K562 (cell line): ENCODE results near the gene HRH3. TPM values are rescaled to one million over a fixed set of nuclear protein-coding genes. Genes with fewer than 3 reads are reported as not detected.

Experiments used
- ATAC-seq: fragments of 200-7000 bp; cut with Tn5 transposase; 3 replicates; pipeline ENCODE4 v1.9.1; 2020; ENCODE audit warnings: moderate library complexity
- BruUV-seq: library from RNA; stranded (reverse); fragments of 400-500 nt; replicated peaks from 2 replicates; lab custom pipeline; 2021; lab: Mats Ljungman, UMichigan
- CTCF ChIA-PET: fragments of 300-600 bp; formaldehyde crosslinking; extraction: SDS; loops from one replicate; lab custom pipeline; 2021; ENCODE audit warnings: low intra/inter-chr PET ratio; lab: Yijun Ruan, JAX
- POLR2A ChIA-PET: fragments of 300-600, 350-650 bp; sonication (Branson Sonifier 250); formaldehyde crosslinking; extraction: SDS; loops from one replicate; lab custom pipeline; 2021; ENCODE audit warnings: antibody characterized with exemption, inconsistent platforms; lab: Yijun Ruan, JAX
- DNase-seq, 4 experiments: peaks; one replicate each; pipeline versions ENCODE4 v3.0.0 to v3.0.0-alpha.2; 2011 to 2018; ENCODE audit warnings: low spot score in 3 of 4, mixed read lengths in 3 of 4; ENCODE audit errors: extremely low read depth in 1 of 4
- FAIRE-seq: peaks from 2 replicates; lab custom pipeline; 2011; peaks lifted over from hg19 to GRCh38; lab: Jason Lieb, UNC
- H2AFZ ChIP-seq: 2 replicates; pipeline ENCODE4 v1.6.0; 2011; ENCODE audit warnings: low read depth, low read length, control low read depth, inconsistent platforms
- H3K27ac ChIP-seq: fragments of 200-600 bp; 3 replicates; pipeline ENCODE4 v1.8.0; 2011; ENCODE audit warnings: low read depth, mild to moderate bottlenecking, control low read depth, inconsistent platforms, low read length, moderate library complexity, mixed read lengths; ENCODE audit errors: extremely low read depth
- H3K27me3 ChIP-seq, 2 experiments: fragments of 300-600 bp in 1 of 2; 2 replicates in 1 of 2; 3 replicates in 1 of 2; pipeline versions ENCODE4 v1.6.0 to v1.8.0; 2011; ENCODE audit warnings: inconsistent platforms in 2 of 2, low read length in 2 of 2, mild to moderate bottlenecking in 1 of 2, mixed read lengths in 1 of 2, moderate library complexity in 1 of 2; ENCODE audit not compliant: control insufficient read depth in 2 of 2, insufficient read depth in 2 of 2
- H3K36me3 ChIP-seq: fragments of 300-600 bp; 3 replicates; pipeline ENCODE4 v1.8.0; 2011; ENCODE audit warnings: mild to moderate bottlenecking, low read length, inconsistent platforms; ENCODE audit not compliant: control insufficient read depth, insufficient read depth
- H3K4me1 ChIP-seq, 2 experiments: fragments of 200-600 bp in 1 of 2; replicated peaks in 1 of 2; 2 replicates in 1 of 2; 3 replicates in 1 of 2; pipeline versions ENCODE4 v1.5.1 to v1.8.0; 2011; ENCODE audit warnings: inconsistent platforms in 2 of 2, low read length in 2 of 2, mild to moderate bottlenecking in 1 of 2, mixed read lengths in 1 of 2, moderate library complexity in 1 of 2; ENCODE audit not compliant: control insufficient read depth in 2 of 2, insufficient read depth in 2 of 2
- H3K4me2 ChIP-seq: 2 replicates; pipeline ENCODE4 v1.6.1; 2011; ENCODE audit warnings: low read length, control low read depth, inconsistent platforms, mixed read lengths; ENCODE audit not compliant: insufficient read depth
- H3K4me3 ChIP-seq: fragments of 200-600 bp; sonication (generic), shearing (Covaris generic); 2 replicates; pipeline ENCODE4 v1.5.1; 2016; ENCODE audit warnings: control low read depth, inconsistent platforms
- H3K79me2 ChIP-seq: fragments of 200-600 bp; 3 replicates; pipeline ENCODE4 v1.8.0; 2011; ENCODE audit warnings: low read length, inconsistent platforms; ENCODE audit not compliant: control insufficient read depth, insufficient read depth
- H3K9ac ChIP-seq, 2 experiments: 2 replicates each; pipeline versions ENCODE4 v1.6.0 to v1.6.1; 2011; ENCODE audit warnings: low read depth in 2 of 2, low read length in 2 of 2, control low read depth in 1 of 2, inconsistent platforms in 1 of 2, mild to moderate bottlenecking in 1 of 2, mixed read lengths in 1 of 2; ENCODE audit not compliant: insufficient read depth in 1 of 2
- H3K9me1 ChIP-seq: one replicate; pipeline ENCODE4 v1.6.0; 2011; ENCODE audit warnings: inconsistent platforms, mild to moderate bottlenecking, low read length, moderate library complexity; ENCODE audit not compliant: control insufficient read depth, insufficient read depth
- H3K9me3 ChIP-seq: replicated peaks from 2 replicates; pipeline ENCODE4 v1.5.1; 2011; ENCODE audit warnings: low read depth, low read length, inconsistent platforms; ENCODE audit not compliant: control insufficient read depth, insufficient read depth
- H4K20me1 ChIP-seq: replicated peaks from 2 replicates; pipeline ENCODE4 v1.6.1; 2011; ENCODE audit warnings: low read length, inconsistent platforms, mixed read lengths; ENCODE audit not compliant: control insufficient read depth, insufficient read depth
- ZNF12 ChIP-seq: sonication (generic); formaldehyde crosslinking; IDR thresholded peaks from 2 replicates; pipeline ENCODE4 v1.4.0; 2020; ENCODE audit warnings: mild to moderate bottlenecking, missing genetic modification reagents
- WGBS: fragments of 100-300 bp; shearing (Covaris generic); methylation state at CpG from one replicate; pipeline ENCODE4 v1.1.6; 2016; ENCODE audit warnings: low coverage, mixed read lengths; ENCODE audit not compliant: insufficient coverage; ENCODE audit errors: missing lambda C conversion rate; 5-methylcytosine and 5-hydroxymethylcytosine counted together
- in situ Hi-C: fragments of 300-500 bp; cut with MboI; formaldehyde crosslinking; loops from 4 replicates; pipeline ENCODE4 v1.15.0; 2018; ENCODE audit warnings: inconsistent platforms, mixed read lengths
- intact Hi-C: fragments of 100-400 bp; cut with micrococcal nuclease; formaldehyde crosslinking; loops from 2 replicates; pipeline ENCODE4 v1.14.2; 2022
- polyA plus RNA-seq, 8 experiments: library from polyadenylated mRNA; depleted of rRNA in 4 of 8; stranded (reverse) in 5 of 8; unstranded in 3 of 8; fragments of >200 nt; fragmentation: Nextera tagmentation in 2 of 8; fragmentation: Illumina TruSeq in 1 of 8; extraction: Ambion mirVana in 2 of 8; extraction: Trizol in 1 of 8; gene quantifications; 2 replicates each; pipeline versions ENCODE4 v1.2.1 to v1.2.3, GENCODE V29; 2011 to 2014; ENCODE audit warnings: inconsistent platforms in 1 of 8, missing spikeins in 1 of 8
- total RNA-seq, 7 experiments: library from RNA; depleted of rRNA in 6 of 7; stranded (reverse); fragments of >200 nt in 6 of 7; fragmentation: Illumina TruSeq in 2 of 7; extraction: Trizol in 2 of 7; gene quantifications; 2 replicates each; pipeline versions ENCODE4 v1.2.1 to v1.2.3, GENCODE V29; 2011 to 2021; ENCODE audit warnings: low replicate concordance in 1 of 7
- TF ChIP-seq, protein P1 (sequence below): sonication (generic); formaldehyde crosslinking; IDR thresholded peaks from 2 replicates; pipeline ENCODE4 v1.9.0; 2022; ENCODE audit warnings: mild to moderate bottlenecking, missing genetic modification reagents
- TF ChIP-seq, protein P2 (sequence below), 2 experiments: IDR thresholded peaks; 2 replicates each; pipeline ENCODE4 v1.6.1; 2012; ENCODE audit warnings: improper control_type of control experiment in 2 of 2, low read depth in 2 of 2, low read length in 2 of 2, borderline replicate concordance in 1 of 2

The HRH3 gene
- total and polyA plus RNA-seq, 9 of the 15 experiments (the other 6 are each of a cell fraction or from before 2014, with no cell fraction given): not detected

DNA sequence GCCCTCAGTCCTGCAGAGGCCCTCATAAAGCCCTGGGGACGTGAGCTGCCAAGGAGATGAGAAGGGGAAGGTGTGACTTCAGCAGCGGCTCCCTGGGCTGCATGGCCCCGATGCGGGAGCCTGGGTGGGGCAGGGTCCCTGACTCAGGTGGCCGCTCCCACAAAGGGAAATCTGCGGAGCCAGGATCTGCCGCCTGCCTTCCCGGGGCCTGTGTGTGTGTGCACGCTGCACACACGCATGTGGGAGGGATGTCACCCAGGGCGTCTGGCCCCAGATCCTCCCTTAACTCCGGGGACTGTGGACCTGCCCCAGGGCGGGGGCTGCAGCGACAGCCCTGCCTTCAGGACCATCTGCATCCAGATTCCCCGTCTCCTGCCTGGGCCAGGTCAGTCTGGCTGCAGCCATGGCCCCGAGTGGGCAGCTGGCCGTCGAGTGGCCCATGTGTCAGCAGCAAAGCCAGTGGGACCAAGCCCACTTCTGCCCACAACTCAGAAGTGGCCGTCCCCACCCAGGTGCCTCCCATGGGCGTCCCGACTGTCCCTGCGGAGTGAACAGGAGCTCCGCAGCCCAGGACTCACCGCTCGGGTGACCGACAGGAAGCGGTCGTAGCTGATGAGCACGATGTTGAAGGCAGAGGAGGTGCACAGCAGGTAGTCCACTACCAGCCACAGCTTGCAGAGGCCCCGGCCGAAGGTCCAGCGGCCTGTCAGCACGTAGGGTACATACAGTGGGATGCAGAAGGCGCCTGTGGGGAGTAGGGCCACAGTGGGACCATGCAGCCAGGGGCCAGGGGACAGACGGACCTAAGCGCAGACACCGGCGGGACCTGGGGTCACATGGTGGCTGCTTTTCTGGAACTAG lies 1.9 kb downstream of the HRH3 start:
- H3K36me3 ChIP-seq: no peaks in the 10 kb centered on the region
- no TSS peak for BruUV-seq
- no peaks in the 10 kb centered on the region for H3K9me3 ChIP-seq
- H3K4me1 ChIP-seq: peaks cover 0 to 62% of the 10 kb centered on the region in 2 experiments; a peak in 2 of 5 replicates
- POLR2A ChIA-PET: interaction anchor here (1.8 to 1.9 kb wide), 2 partner anchors 7 to 9 kb away, joined by 5 to 7 read pairs; no protein-coding TSS in a partner anchor
- ATAC-seq (no peak), FAIRE-seq (no peak), DNase-seq (no peak)
- H3K27ac ChIP-seq: no peak overlapping the region
- no peak overlapping the region for H3K4me2 ChIP-seq
- no peaks in the 10 kb centered on the region for H3K9me1 ChIP-seq
- in situ Hi-C loops: no loop called here
- CTCF ChIA-PET: no interaction called here
- H4K20me1 ChIP-seq: peaks cover 19% of the 10 kb centered on the region
- intact Hi-C loops: no loop called here
- no peaks in the 10 kb centered on the region for H3K79me2 ChIP-seq
- 0 out of 4 replicates have a peak overlapping the region, but pooled peaks of 1 of the 2 experiments have one; percentile 23 for H3K9ac ChIP-seq
- H3K27me3 ChIP-seq: peaks cover 44 to 77% of the 10 kb centered on the region in 2 experiments; a peak in 4 of 5 replicates
- no peak overlapping the region for H3K4me3 ChIP-seq
- WGBS: 6% methylated on average over 37 of the region's 38 CpGs
- H2AFZ ChIP-seq: no peak overlapping the region
- TF ChIP-seq, protein P1, sequence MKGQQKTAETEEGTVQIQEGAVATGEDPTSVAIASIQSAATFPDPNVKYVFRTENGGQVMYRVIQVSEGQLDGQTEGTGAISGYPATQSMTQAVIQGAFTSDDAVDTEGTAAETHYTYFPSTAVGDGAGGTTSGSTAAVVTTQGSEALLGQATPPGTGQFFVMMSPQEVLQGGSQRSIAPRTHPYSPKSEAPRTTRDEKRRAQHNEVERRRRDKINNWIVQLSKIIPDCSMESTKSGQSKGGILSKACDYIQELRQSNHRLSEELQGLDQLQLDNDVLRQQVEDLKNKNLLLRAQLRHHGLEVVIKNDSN (CRISPR knock-in tag): 0 out of 2 replicates have a peak, but pooled peaks have one; percentile 20
- TF ChIP-seq, protein P2, sequence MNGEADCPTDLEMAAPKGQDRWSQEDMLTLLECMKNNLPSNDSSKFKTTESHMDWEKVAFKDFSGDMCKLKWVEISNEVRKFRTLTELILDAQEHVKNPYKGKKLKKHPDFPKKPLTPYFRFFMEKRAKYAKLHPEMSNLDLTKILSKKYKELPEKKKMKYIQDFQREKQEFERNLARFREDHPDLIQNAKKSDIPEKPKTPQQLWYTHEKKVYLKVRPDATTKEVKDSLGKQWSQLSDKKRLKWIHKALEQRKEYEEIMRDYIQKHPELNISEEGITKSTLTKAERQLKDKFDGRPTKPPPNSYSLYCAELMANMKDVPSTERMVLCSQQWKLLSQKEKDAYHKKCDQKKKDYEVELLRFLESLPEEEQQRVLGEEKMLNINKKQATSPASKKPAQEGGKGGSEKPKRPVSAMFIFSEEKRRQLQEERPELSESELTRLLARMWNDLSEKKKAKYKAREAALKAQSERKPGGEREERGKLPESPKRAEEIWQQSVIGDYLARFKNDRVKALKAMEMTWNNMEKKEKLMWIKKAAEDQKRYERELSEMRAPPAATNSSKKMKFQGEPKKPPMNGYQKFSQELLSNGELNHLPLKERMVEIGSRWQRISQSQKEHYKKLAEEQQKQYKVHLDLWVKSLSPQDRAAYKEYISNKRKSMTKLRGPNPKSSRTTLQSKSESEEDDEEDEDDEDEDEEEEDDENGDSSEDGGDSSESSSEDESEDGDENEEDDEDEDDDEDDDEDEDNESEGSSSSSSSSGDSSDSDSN (IDR thresholded peaks at IDR 0.05; ENCODE audit: borderline replicate concordance in 1 of 2, low read depth in 2 of 2, low read length in 2 of 2): 0 out of 4 replicates have a peak, but pooled peaks of 1 of the 2 experiments have one; percentile 35
- TF ChIP-seq ZNF12 (CRISPR knock-in tag): no peak
